AG04450 (cell line): Measurements from ENCODE around the gene DUOX1. TPM values are rescaled to one million over a fixed set of nuclear protein-coding genes. Genes with fewer than 3 reads are reported as not detected.
A peak's percentile ranks its signal among the peaks of the same experiment; 100 is the strongest.
"Not testable (repeated sequence)": the region's sequence is repeated elsewhere in the genome, so short reads cannot be mapped to it uniquely, and the experiment has no call there.

Experiments
- CTCF ChIA-PET: fragments of 300-600, 350-600 bp; formaldehyde crosslinking; extraction: SDS; loops from one replicate; lab custom pipeline; 2022; ENCODE audit warnings: antibody characterized with exemption, inconsistent platforms; lab: Charles Lee
- POLR2A ChIA-PET: fragments of 350-600 bp; formaldehyde crosslinking; extraction: SDS; loops from one replicate; lab custom pipeline; 2021; ENCODE audit warnings: antibody characterized with exemption, inconsistent platforms; lab: Yijun Ruan, JAX
- DNase-seq: peaks from one replicate; pipeline ENCODE4 v3.0.0-alpha.2; 2011; ENCODE audit warnings: low read depth, low spot score
- H3K27ac ChIP-seq: one replicate; pipeline ENCODE4 v1.5.1; 2012; ENCODE audit warnings: low read depth, low read length, control low read depth
- H3K27me3 ChIP-seq: one replicate; pipeline ENCODE4 v1.6.0; 2012; ENCODE audit warnings: low read length; ENCODE audit not compliant: control insufficient read depth, insufficient read depth
- H3K4me3 ChIP-seq: 2 replicates; pipeline ENCODE4 v1.5.1; 2011; ENCODE audit warnings: mild to moderate bottlenecking, low read depth, low read length, control low read depth
- H3K9me3 ChIP-seq: 2 replicates; pipeline ENCODE4 v1.5.1; 2012; ENCODE audit warnings: low read length; ENCODE audit not compliant: control insufficient read depth, insufficient read depth
- CTCF ChIP-seq: IDR thresholded peaks from 2 replicates; pipeline ENCODE4 v1.5.1; 2011; ENCODE audit warnings: low read depth, low read length, control low read depth, inconsistent platforms
- polyA plus RNA-seq: library from polyadenylated mRNA; depleted of rRNA; stranded (reverse); fragments of >200 nt; gene quantifications from 2 replicates; pipeline ENCODE4 v1.2.3, GENCODE V29; 2011

DUOX1 gene
- polyA plus RNA-seq, 1 experiment = not detected

DNA sequence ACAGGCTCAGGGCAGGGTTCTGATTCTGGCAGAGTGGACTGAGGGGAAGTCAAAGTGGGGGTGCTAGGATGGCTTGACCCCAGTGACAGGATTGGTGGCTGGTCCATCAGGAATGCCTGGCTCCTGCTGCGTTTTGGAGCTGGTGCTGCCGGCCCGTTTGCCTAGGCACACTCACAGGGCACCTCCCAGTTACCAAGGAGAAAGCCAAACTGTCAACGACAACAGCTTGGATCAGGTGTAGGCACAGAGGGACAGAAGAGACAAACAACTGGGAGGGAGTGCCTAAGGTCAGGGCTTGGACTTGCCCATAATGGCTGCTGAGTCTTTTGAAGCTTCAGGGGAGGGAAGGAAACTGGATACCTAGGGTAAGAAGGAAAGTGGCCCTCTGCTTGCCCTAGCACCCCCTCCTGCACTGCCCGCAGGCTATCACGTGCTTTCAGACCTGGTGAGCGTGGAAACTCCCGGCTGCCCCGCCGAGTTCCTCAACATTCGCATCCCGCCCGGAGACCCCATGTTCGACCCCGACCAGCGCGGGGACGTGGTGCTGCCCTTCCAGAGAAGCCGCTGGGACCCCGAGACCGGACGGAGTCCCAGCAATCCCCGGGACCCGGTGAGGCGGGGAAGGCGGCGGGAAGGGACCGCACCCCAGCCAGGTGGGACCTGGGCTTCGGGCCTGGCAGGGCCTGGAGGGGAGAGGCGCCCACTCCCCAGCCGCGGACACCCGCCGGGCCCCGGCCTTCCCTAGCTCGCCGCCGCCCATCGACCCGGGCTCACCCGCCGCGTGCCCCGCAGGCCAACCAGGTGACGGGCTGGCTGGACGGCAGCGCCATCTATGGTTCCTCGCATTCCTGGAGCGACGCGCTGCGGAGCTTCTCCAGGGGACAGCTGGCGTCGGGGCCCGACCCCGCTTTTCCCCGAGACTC, 5.1 kb downstream of the DUOX1 start:
- DNase-seq = no peak
- Histone ChIP-seq H3K4me3 (no peak overlapping the region), H3K9me3 (no peaks in the 10 kb centered on the region; the same call in 1 of the 2 replicates), H3K27me3 (peaks cover 72% of the 10 kb centered on the region), H3K27ac (no peak overlapping the region)
- ChIA-PET CTCF (interaction anchor here (5.6 kb wide), 1 partner anchor 17 kb away, joined by 30 read pairs; no protein-coding TSS in a partner anchor), POLR2A (no interaction called here)
- no peak for TF ChIP-seq CTCF

DNA sequence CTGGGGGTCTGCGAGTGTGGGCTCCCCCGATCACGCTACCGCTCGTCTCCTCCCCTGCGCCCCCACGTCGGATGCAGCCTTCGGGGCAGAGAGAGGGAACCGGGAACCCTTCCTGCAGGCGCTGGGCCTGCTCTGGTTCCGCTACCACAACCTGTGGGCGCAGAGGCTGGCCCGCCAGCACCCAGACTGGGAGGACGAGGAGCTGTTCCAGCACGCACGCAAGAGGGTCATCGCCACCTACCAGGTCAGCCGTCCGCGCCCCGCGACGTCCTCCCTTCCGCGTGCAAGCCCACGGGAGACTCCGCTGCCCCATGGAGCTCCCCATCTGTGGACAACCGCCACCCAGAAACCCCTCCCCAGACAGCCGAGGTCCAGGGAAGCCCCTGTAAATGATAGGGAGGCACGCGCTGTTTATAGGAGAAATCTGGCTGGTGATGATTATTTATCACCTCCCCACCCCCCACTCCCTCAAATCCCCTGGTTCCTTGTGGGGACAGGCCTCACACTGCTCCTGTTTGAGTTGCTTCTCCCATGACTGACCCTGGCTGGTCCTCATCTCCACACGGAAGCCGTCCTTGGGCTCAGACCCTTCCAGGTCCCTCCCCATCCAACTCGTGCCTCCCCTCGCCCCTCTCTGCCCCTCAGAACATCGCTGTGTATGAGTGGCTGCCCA, 6.0 kb downstream of the DUOX1 start:
- peaks cover 63% of the 10 kb centered on the region for H3K27me3 ChIP-seq
- H3K27ac ChIP-seq, CTCF ChIA-PET, POLR2A ChIA-PET, DNase-seq, H3K9me3 ChIP-seq, H3K4me3 ChIP-seq: not testable (repeated sequence)

DNA sequence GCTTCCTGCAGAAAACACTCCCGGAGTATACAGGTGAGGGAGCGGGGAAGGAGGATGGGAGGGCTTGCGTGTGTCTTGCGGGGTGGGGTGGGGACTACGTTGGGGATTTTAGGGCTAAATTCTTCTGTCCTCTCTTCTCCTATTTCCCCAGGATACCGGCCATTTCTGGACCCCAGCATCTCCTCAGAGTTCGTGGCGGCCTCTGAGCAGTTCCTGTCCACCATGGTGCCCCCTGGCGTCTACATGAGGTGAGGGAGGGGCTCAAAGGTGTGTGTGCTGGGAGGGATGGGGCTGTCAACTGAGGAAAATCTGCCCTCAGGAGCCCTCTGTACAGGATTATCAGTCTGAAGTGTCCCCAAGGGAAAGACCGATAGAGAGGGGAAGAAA, 6.6 kb downstream of the DUOX1 start:
- POLR2A ChIA-PET = no interaction called here
- Histone ChIP-seq H3K9me3 (no peaks in the 10 kb centered on the region; the same call in 1 of the 2 replicates), H3K27ac (no peak overlapping the region), H3K27me3 (peaks cover 61% of the 10 kb centered on the region), H3K4me3 (no peak overlapping the region)
- DNase-seq = no peak
- CTCF ChIA-PET = interaction anchor here (1.8 to 2.4 kb wide), 2 partner anchors 9 to 18 kb away, joined by 8 read pairs; no protein-coding TSS in a partner anchor
- peak; percentile 34; the same call in 1 of the 2 replicates for TF ChIP-seq CTCF

GRCh38 chr15:45137703-45138102, 7.9 kb downstream of the DUOX1 start:
- DNase-seq = no peak
- TF ChIP-seq CTCF = no peak
- H3K9me3 ChIP-seq = no peaks in the 10 kb centered on the region; the same call in 1 of the 2 replicates
- POLR2A ChIA-PET = no interaction called here
- H3K27me3 ChIP-seq = peaks cover 54% of the 10 kb centered on the region
- CTCF ChIA-PET = interaction anchor here (0.9 to 2.4 kb wide), 3 partner anchors 11 to 20 kb away, joined by 4 to 8 read pairs (median 8); no protein-coding TSS in a partner anchor
- H3K4me3 ChIP-seq = no peak overlapping the region
- no peak overlapping the region for H3K27ac ChIP-seq

- ChIA-PET CTCF (interaction anchor here (1.7 to 2.4 kb wide), 2 partner anchors 12 kb away, joined by 7 to 8 read pairs; no protein-coding TSS in a partner anchor), POLR2A (no interaction called here)
- Histone ChIP-seq H3K27me3 (peaks cover 45% of the 10 kb centered on the region), H3K27ac (no peak overlapping the region), H3K9me3 (no peaks in the 10 kb centered on the region; the same call in 1 of the 2 replicates), H3K4me3 (no peak overlapping the region)
- DNase-seq = no peak
- no peak for TF ChIP-seq CTCF
Observed at GRCh38 chr15:45138814-45139765, 9.3 kb downstream of the DUOX1 start.
